ENCODE measurements around the gene ETNK2. TPM values are rescaled to one million over a fixed set of nuclear protein-coding genes. Genes with fewer than 3 reads are reported as not detected.
A peak's percentile ranks its signal among the peaks of the same experiment; 100 is the strongest.

ETNK2 gene
- total RNA-seq, 1 experiment from 2014 or later: not detected

DNA sequence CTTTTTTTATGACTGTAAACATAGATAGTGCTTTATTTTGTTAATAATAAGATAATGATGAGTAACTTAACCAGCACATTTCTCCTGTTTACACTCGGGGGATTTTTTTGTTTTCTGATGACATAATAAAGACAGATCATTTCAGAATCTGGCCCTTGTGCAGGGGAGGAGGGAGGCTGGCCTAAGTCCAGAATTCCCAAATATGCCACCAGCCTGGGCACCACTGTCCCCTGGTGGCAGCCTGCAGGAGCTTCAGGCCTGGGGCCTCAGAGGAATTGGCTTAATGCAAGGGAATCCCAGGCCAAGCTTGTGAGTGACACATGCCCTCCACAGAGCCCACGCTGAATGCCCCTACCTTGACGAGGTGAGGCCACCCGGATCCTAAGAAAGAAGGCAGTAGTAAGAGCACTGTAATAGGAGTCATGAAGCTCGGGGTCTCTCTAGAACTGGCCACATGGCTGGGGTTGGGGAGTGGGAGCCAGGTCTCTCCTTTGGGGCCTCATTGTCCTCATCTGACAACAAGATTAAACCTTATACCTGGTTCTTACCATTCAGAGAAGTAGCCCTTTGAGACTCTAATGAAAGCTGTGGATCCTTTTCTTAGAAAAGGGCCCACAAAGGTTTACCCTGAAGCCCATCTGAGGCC is 24.1 kb downstream of the ETNK2 start:
- no peaks in the 10 kb centered on the region for H4K20me1 ChIP-seq (ENCODE audit: insufficient read depth, low read depth, low read length)
- H3K4me2 ChIP-seq (ENCODE audit: low read depth, low read length, poor library complexity, severe bottlenecking): no peak overlapping the region
- no peaks in the 10 kb centered on the region for H3K79me2 ChIP-seq (ENCODE audit: low read length)
- no peak overlapping the region; the same call in 1 of the 2 replicates for H2AFZ ChIP-seq (ENCODE audit: low read length)
- H3K36me3 ChIP-seq (ENCODE audit: insufficient read depth, low read length): no peaks in the 10 kb centered on the region
- H3K9me2 ChIP-seq (replicated peaks; ENCODE audit: insufficient read depth, low read length): no peaks in the 10 kb centered on the region
- H3K9me3 ChIP-seq (ENCODE audit: low read length): no peaks in the 10 kb centered on the region
- H3K9ac ChIP-seq (ENCODE audit: low read length): no peak overlapping the region
- peaks cover 2% of the 10 kb centered on the region; the same call in 1 of the 2 replicates for H3K4me1 ChIP-seq (ENCODE audit: low read length)
- no peak for DNase-seq
- no peak overlapping the region for H3K27ac ChIP-seq (ENCODE audit: low read length)
- no peak overlapping the region for H3K4me3 ChIP-seq (ENCODE audit: low read length)
- no peaks in the 10 kb centered on the region for H3K27me3 ChIP-seq (ENCODE audit: low read length)

DNA sequence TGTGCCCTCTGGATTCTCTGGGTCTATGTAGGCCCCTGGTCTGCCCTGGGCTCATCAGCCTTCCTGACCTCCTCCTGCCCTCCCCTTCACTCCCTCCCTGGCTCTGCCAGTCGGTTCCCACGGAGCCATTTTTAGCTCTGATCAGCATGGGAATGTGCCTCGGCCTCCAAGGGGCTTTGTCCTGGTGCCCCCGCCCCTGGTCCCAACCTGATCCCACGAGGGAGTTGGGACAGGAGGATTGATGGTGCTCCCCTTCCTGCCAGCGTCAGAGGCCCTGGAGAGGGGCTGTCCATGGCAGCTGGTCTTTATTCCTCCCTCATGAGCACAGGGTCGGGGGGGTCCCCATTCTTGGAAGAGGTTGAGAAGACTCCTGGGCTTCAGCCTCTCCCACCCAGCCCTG is 24.9 kb downstream of the ETNK2 start:
- H3K27ac ChIP-seq (ENCODE audit: low read length): no peak overlapping the region
- H3K9me2 ChIP-seq (replicated peaks; ENCODE audit: insufficient read depth, low read length): no peaks in the 10 kb centered on the region
- H2AFZ ChIP-seq (ENCODE audit: low read length): no peak overlapping the region
- no peaks in the 10 kb centered on the region for H3K9me3 ChIP-seq (ENCODE audit: low read length)
- H4K20me1 ChIP-seq (ENCODE audit: insufficient read depth, low read depth, low read length): no peaks in the 10 kb centered on the region
- DNase-seq: no peak
- no peak overlapping the region for H3K9ac ChIP-seq (ENCODE audit: low read length)
- H3K79me2 ChIP-seq (ENCODE audit: low read length): no peaks in the 10 kb centered on the region
- no peak overlapping the region for H3K4me3 ChIP-seq (ENCODE audit: low read length)
- H3K27me3 ChIP-seq (ENCODE audit: low read length): no peaks in the 10 kb centered on the region
- H3K36me3 ChIP-seq (ENCODE audit: insufficient read depth, low read length): no peaks in the 10 kb centered on the region
- H3K4me2 ChIP-seq (ENCODE audit: low read depth, low read length, poor library complexity, severe bottlenecking): no peak overlapping the region
- H3K4me1 ChIP-seq (ENCODE audit: low read length): peaks cover 2% of the 10 kb centered on the region; the same call in 1 of the 2 replicates

DNA sequence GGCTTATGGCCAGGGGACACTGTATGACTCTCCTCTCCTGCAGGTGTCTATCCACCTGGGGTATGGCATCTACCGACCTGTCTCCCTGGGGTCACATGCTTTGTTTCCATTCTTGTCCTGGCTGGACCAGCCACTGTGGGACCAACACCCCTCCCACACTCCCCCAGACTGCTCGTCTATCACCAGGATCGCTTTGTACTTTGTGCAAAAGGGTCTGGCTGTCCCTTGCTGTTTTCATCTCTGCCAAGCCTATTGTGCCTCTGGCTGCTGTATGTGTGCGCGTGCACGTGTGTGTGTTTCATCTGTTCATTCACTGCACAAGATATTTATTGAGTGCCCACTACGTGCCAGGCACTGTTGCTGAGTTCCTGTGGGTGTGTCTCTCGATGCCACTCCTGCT is 25.5 kb downstream of the ETNK2 start:
- Histone ChIP-seq H3K4me2 (ENCODE audit: low read depth, low read length, poor library complexity, severe bottlenecking) (no peak overlapping the region), H3K36me3 (ENCODE audit: insufficient read depth, low read length) (no peaks in the 10 kb centered on the region), H3K27me3 (ENCODE audit: low read length) (no peaks in the 10 kb centered on the region), H3K4me1 (ENCODE audit: low read length) (peaks cover 2% of the 10 kb centered on the region; the same call in 1 of the 2 replicates), H3K79me2 (ENCODE audit: low read length) (no peaks in the 10 kb centered on the region), H3K9me2 (replicated peaks; ENCODE audit: insufficient read depth, low read length) (no peaks in the 10 kb centered on the region), H3K4me3 (ENCODE audit: low read length) (no peak overlapping the region), H3K27ac (ENCODE audit: low read length) (no peak overlapping the region), H4K20me1 (ENCODE audit: insufficient read depth, low read depth, low read length) (no peaks in the 10 kb centered on the region), H3K9me3 (ENCODE audit: low read length) (no peaks in the 10 kb centered on the region), H2AFZ (ENCODE audit: low read length) (no peak overlapping the region), H3K9ac (ENCODE audit: low read length) (no peak overlapping the region)
- no peak for DNase-seq

DNA sequence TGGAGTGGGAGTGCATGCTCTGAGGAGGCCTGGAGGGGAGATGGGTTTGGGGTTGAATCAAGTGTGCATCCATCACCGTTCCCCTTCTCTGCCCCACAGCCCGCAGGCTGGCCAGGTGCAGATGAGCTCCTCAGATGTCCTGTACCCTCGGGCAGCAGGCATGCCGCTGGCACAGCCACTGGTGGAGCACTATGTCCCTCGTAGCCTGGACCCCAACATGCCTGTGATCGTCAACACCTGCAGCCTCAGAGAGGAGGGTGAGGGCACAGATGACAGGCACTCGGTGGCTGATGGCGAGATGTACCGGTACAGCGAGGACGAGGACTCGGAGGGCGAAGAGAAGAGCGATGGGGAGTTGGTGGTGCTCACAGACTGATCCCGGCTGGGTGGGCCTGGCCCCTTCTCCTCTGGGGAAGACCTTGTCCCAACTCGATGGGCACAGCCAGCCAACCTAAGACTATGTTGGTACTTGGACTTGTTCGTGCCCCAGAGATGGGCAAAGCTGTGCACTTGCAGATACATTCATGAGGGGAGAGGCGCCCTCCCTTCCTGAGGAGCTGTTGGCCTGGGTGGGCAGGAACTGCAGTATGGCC is 26.0 kb downstream of the ETNK2 start:
- no peaks in the 10 kb centered on the region for H3K36me3 ChIP-seq (ENCODE audit: insufficient read depth, low read length)
- no peak overlapping the region for H3K4me2 ChIP-seq (ENCODE audit: low read depth, low read length, poor library complexity, severe bottlenecking)
- DNase-seq: no peak
- no peaks in the 10 kb centered on the region for H3K27me3 ChIP-seq (ENCODE audit: low read length)
- peaks cover 2% of the 10 kb centered on the region; the same call in 1 of the 2 replicates for H3K4me1 ChIP-seq (ENCODE audit: low read length)
- H4K20me1 ChIP-seq (ENCODE audit: insufficient read depth, low read depth, low read length): no peaks in the 10 kb centered on the region
- H3K9me2 ChIP-seq (replicated peaks; ENCODE audit: insufficient read depth, low read length): no peaks in the 10 kb centered on the region
- H3K9ac ChIP-seq (ENCODE audit: low read length): no peak overlapping the region
- H3K79me2 ChIP-seq (ENCODE audit: low read length): no peaks in the 10 kb centered on the region
- H3K4me3 ChIP-seq (ENCODE audit: low read length): no peak overlapping the region
- no peak overlapping the region for H2AFZ ChIP-seq (ENCODE audit: low read length)
- no peak overlapping the region for H3K27ac ChIP-seq (ENCODE audit: low read length)
- no peaks in the 10 kb centered on the region for H3K9me3 ChIP-seq (ENCODE audit: low read length)

DNA sequence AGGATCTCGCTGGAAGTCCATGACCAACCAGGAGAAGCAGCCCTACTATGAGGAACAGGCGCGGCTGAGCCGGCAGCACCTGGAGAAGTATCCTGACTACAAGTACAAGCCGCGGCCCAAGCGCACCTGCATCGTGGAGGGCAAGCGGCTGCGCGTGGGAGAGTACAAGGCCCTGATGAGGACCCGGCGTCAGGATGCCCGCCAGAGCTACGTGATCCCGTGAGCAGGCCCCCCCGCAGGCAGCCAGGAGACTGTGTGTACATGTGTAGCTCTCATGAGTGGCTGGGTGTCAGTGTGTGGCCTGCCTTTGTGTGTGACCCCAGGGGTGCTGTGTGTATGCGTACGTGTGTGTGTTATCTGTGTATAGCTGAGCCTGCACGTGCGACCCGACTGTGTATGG is 27.2 kb downstream of the ETNK2 start:
- Histone ChIP-seq H3K4me3 (ENCODE audit: low read length) (no peak overlapping the region), H3K9me3 (ENCODE audit: low read length) (no peaks in the 10 kb centered on the region), H2AFZ (ENCODE audit: low read length) (no peak overlapping the region), H3K27ac (ENCODE audit: low read length) (no peak overlapping the region), H4K20me1 (ENCODE audit: insufficient read depth, low read depth, low read length) (no peaks in the 10 kb centered on the region), H3K36me3 (ENCODE audit: insufficient read depth, low read length) (no peaks in the 10 kb centered on the region), H3K79me2 (ENCODE audit: low read length) (no peaks in the 10 kb centered on the region), H3K9me2 (replicated peaks; ENCODE audit: insufficient read depth, low read length) (no peaks in the 10 kb centered on the region), H3K4me1 (ENCODE audit: low read length) (peaks cover 2% of the 10 kb centered on the region; the same call in 1 of the 2 replicates), H3K9ac (ENCODE audit: low read length) (no peak overlapping the region), H3K27me3 (ENCODE audit: low read length) (no peaks in the 10 kb centered on the region), H3K4me2 (ENCODE audit: low read depth, low read length, poor library complexity, severe bottlenecking) (no peak overlapping the region)
- DNase-seq: no peak

DNA sequence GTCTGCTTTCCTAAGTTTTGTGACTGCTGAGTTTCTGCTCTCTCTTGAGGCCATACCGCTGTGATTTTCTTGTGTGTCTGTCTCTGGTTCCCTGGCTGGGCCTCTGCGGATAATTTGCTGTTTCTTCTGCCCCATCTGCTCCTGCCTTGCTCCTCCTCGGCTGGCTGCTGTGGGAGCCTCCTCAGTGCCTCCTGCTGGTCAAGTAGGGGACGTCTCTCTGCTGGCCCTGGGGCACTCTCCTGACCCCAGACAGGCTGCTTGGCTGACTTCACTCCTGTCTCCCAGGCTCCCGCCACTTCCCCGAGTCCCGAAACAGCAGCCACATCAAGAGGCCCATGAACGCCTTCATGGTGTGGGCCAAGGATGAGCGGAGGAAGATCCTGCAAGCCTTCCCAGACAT is 28.5 kb downstream of the ETNK2 start:
- Histone ChIP-seq H3K36me3 (ENCODE audit: insufficient read depth, low read length) (no peaks in the 10 kb centered on the region), H3K79me2 (ENCODE audit: low read length) (no peaks in the 10 kb centered on the region), H3K9me3 (ENCODE audit: low read length) (no peaks in the 10 kb centered on the region), H3K9ac (ENCODE audit: low read length) (no peak overlapping the region), H3K4me3 (ENCODE audit: low read length) (no peak overlapping the region), H2AFZ (ENCODE audit: low read length) (no peak overlapping the region), H4K20me1 (ENCODE audit: insufficient read depth, low read depth, low read length) (no peaks in the 10 kb centered on the region), H3K4me2 (ENCODE audit: low read depth, low read length, poor library complexity, severe bottlenecking) (no peak overlapping the region), H3K4me1 (ENCODE audit: low read length) (peaks cover 2% of the 10 kb centered on the region; the same call in 1 of the 2 replicates), H3K27me3 (ENCODE audit: low read length) (no peaks in the 10 kb centered on the region), H3K9me2 (replicated peaks; ENCODE audit: insufficient read depth, low read length) (no peaks in the 10 kb centered on the region), H3K27ac (ENCODE audit: low read length) (no peak overlapping the region)
- DNase-seq: peak; percentile 66

DNA sequence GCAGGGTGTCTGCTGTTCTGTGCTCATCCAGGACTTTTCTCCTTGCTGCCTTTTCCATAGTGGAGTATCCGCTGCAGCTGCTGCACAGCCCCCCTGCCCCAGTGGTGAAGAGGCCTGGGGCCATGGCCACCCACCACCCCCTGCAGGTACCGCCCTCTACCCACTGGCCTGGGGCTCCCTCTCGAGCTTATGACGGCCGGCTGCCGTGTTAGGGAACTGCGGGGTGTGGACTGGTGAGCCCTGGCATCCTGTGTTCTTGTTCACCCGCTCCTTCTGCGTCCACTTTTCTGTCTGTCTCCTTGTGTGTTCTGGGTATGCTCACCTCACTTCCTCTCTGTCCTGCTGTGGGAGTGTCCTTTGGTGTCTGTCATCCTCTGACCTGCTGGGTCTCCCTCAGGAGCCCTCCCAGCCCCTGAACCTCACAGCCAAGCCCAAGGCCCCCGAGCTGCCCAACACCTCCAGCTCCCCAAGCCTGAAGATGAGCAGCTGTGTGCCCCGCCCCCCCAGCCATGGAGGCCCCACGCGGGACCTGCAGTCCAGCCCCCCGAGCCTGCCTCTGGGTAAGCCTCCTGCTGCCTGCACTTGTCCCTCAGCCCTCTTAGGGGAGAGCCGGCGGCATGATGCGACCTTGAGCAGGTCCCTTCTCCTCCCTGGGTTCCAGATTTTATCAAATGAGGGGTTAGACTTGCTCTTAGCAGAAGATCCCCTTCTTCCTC is 29.8 kb downstream of the ETNK2 start:
- no peaks in the 10 kb centered on the region for H3K9me3 ChIP-seq (ENCODE audit: low read length)
- no peaks in the 10 kb centered on the region for H3K79me2 ChIP-seq (ENCODE audit: low read length)
- DNase-seq: no peak
- H3K4me2 ChIP-seq (ENCODE audit: low read depth, low read length, poor library complexity, severe bottlenecking): no peak overlapping the region
- H3K9me2 ChIP-seq (replicated peaks; ENCODE audit: insufficient read depth, low read length): no peaks in the 10 kb centered on the region
- no peaks in the 10 kb centered on the region for H3K36me3 ChIP-seq (ENCODE audit: insufficient read depth, low read length)
- no peak overlapping the region for H2AFZ ChIP-seq (ENCODE audit: low read length)
- H3K27ac ChIP-seq (ENCODE audit: low read length): no peak overlapping the region
- H3K27me3 ChIP-seq (ENCODE audit: low read length): no peaks in the 10 kb centered on the region
- H3K4me3 ChIP-seq (ENCODE audit: low read length): no peak overlapping the region
- H4K20me1 ChIP-seq (ENCODE audit: insufficient read depth, low read depth, low read length): no peaks in the 10 kb centered on the region
- peaks cover 2% of the 10 kb centered on the region; the same call in 1 of the 2 replicates for H3K4me1 ChIP-seq (ENCODE audit: low read length)
- no peak overlapping the region for H3K9ac ChIP-seq (ENCODE audit: low read length)

DNA sequence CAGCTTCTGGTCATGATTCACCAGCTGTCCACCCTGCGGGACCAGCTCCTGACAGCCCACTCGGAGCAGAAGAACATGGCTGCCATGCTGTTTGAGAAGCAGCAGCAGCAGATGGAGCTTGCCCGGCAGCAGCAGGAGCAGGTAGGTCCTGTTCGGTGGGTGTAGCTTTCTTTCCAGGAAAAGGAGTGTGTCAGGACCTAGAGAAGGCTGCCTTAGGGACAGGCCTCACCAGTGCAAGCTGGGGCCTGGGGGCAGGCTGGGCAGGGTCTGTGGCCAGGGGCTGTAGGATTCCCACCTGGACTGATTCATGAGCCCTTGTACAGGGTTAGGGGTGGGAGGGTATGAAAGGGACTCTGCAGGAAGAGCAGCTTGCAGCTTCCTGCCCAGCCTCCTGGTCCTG is 35.3 kb downstream of the ETNK2 start:
- Histone ChIP-seq H3K27ac (ENCODE audit: low read length) (no peak overlapping the region), H3K9me2 (replicated peaks; ENCODE audit: insufficient read depth, low read length) (no peaks in the 10 kb centered on the region), H3K4me2 (ENCODE audit: low read depth, low read length, poor library complexity, severe bottlenecking) (no peak overlapping the region), H3K36me3 (ENCODE audit: insufficient read depth, low read length) (no peaks in the 10 kb centered on the region), H3K9me3 (ENCODE audit: low read length) (no peaks in the 10 kb centered on the region), H3K4me1 (ENCODE audit: low read length) (no peaks in the 10 kb centered on the region), H3K27me3 (ENCODE audit: low read length) (no peaks in the 10 kb centered on the region), H4K20me1 (ENCODE audit: insufficient read depth, low read depth, low read length) (no peaks in the 10 kb centered on the region), H3K4me3 (ENCODE audit: low read length) (no peak overlapping the region), H3K9ac (ENCODE audit: low read length) (no peak overlapping the region), H3K79me2 (ENCODE audit: low read length) (no peaks in the 10 kb centered on the region), H2AFZ (ENCODE audit: low read length) (no peak overlapping the region)
- no peak for DNase-seq
